ENCODE results near the gene CAND1. TPM values are rescaled to one million over a fixed set of nuclear protein-coding genes. Genes with fewer than 3 reads are reported as not detected.

CAND1 gene
- total RNA-seq: 140 and 155 TPM in 2 replicates

GRCh38 chr12:67268896-67269632 is at the start of gene CAND1:
Gene CAND1, plus strand, starts transcription at chr12:67269358. Its CDS starts 360 bp downstream, at chr12:67269718.

